Endothelial cell of umbilical vein (primary cell): ENCODE data around the gene WFIKKN2. TPM values are rescaled to one million over a fixed set of nuclear protein-coding genes. Genes with fewer than 3 reads are reported as not detected.

Experiments
- BruUV-seq: library from RNA; stranded (reverse); fragments of 400-500 nt; replicated peaks from 2 replicates; lab custom pipeline; 2021; lab: Mats Ljungman, UMichigan
- CTCF ChIA-PET: fragments of 300-600, 350-600 bp; sonication (Branson Sonifier 250); formaldehyde crosslinking; loops from one replicate; lab custom pipeline; 2021; ENCODE audit warnings: antibody characterized with exemption, inconsistent platforms; lab: Charles Lee
- POLR2A ChIA-PET: fragments of 300-600, 350-600 bp; sonication (Branson Sonifier 250); formaldehyde crosslinking; loops from one replicate; lab custom pipeline; 2021; ENCODE audit warnings: antibody characterized with exemption, inconsistent platforms; lab: Charles Lee
- DNase-seq: peaks from one replicate; pipeline ENCODE4 v3.0.0-alpha.2; 2011; ENCODE audit warnings: low read depth, low spot score
- FAIRE-seq: peaks from 2 replicates; lab custom pipeline; 2011; peaks lifted over from hg19 to GRCh38; lab: Jason Lieb, UNC
- H2AFZ ChIP-seq: 2 replicates; pipeline ENCODE4 v1.6.0; 2012; ENCODE audit warnings: low read depth, low read length, control low read depth, inconsistent platforms
- H3K27ac ChIP-seq: 2 replicates; pipeline ENCODE4 v1.5.1; 2011; ENCODE audit warnings: low read depth, mild to moderate bottlenecking, control low read depth, low read length, moderate library complexity; ENCODE audit not compliant: insufficient read depth
- H3K27me3 ChIP-seq, 2 experiments: 2 replicates each; pipeline versions ENCODE4 v1.6.0 to v1.6.1; 2011; ENCODE audit warnings: low read length in 2 of 2, mixed read lengths in 1 of 2; ENCODE audit not compliant: control insufficient read depth in 2 of 2, insufficient read depth in 2 of 2
- H3K36me3 ChIP-seq, 2 experiments: 2 replicates in 1 of 2; 3 replicates in 1 of 2; pipeline ENCODE4 v1.5.1; 2011; ENCODE audit warnings: low read length in 2 of 2, mild to moderate bottlenecking in 1 of 2, moderate library complexity in 1 of 2; ENCODE audit not compliant: control insufficient read depth in 2 of 2, insufficient read depth in 2 of 2; ENCODE audit errors: extremely low read depth in 1 of 2
- H3K4me1 ChIP-seq: 3 replicates; pipeline ENCODE4 v1.5.1; 2011; ENCODE audit warnings: mild to moderate bottlenecking, low read length; ENCODE audit not compliant: control insufficient read depth, insufficient read depth; ENCODE audit errors: extremely low read depth
- H3K4me2 ChIP-seq: 2 replicates; pipeline ENCODE4 v1.6.1; 2011; ENCODE audit warnings: low read length, control low read depth, mixed read lengths; ENCODE audit not compliant: insufficient read depth
- H3K4me3 ChIP-seq, 3 experiments: fragments of 200-600 bp in 1 of 3; sonication (generic), shearing (Covaris generic) in 1 of 3; replicated peaks in 1 of 3; 2 replicates each; pipeline ENCODE4 v1.5.1; 2011 to 2016; ENCODE audit warnings: control low read depth in 3 of 3, low read length in 3 of 3, mild to moderate bottlenecking in 2 of 3, inconsistent platforms in 1 of 3, low read depth in 1 of 3, moderate library complexity in 1 of 3; ENCODE audit not compliant: insufficient read depth in 1 of 3
- H3K79me2 ChIP-seq: 2 replicates; pipeline ENCODE4 v1.6.0; 2012; ENCODE audit warnings: low read length, inconsistent platforms; ENCODE audit not compliant: control insufficient read depth, insufficient read depth
- H3K9ac ChIP-seq: replicated peaks from 2 replicates; pipeline ENCODE3; 2011; ENCODE audit warnings: low read length, control low read depth; ENCODE audit not compliant: insufficient read depth; ENCODE audit errors: extremely low read depth
- H3K9me1 ChIP-seq: replicated peaks from 3 replicates; pipeline ENCODE4 v1.6.0; 2011; ENCODE audit warnings: mild to moderate bottlenecking, low read length; ENCODE audit not compliant: control insufficient read depth, insufficient read depth; ENCODE audit errors: extremely low read depth
- H3K9me3 ChIP-seq: replicated peaks from 2 replicates; pipeline ENCODE4 v1.5.1; 2012; ENCODE audit warnings: low read length, inconsistent platforms; ENCODE audit not compliant: control insufficient read depth, insufficient read depth
- H4K20me1 ChIP-seq: replicated peaks from 2 replicates; pipeline ENCODE3; 2011; ENCODE audit warnings: mild to moderate bottlenecking, low read length; ENCODE audit not compliant: control insufficient read depth, insufficient read depth; ENCODE audit errors: extremely low read depth
- EZH2 ChIP-seq: IDR thresholded peaks from 2 replicates; pipeline ENCODE4 v1.6.1; 2012; ENCODE audit warnings: borderline replicate concordance, low read depth, mild to moderate bottlenecking, moderate library complexity, low read length, inconsistent platforms; ENCODE audit not compliant: severe bottlenecking
- FOS ChIP-seq: IDR thresholded peaks from 2 replicates; pipeline ENCODE4 v1.6.1; 2011; ENCODE audit warnings: mild to moderate bottlenecking, low read length, moderate library complexity, borderline replicate concordance; ENCODE audit not compliant: insufficient read depth
- GATA2 ChIP-seq: IDR thresholded peaks from 2 replicates; pipeline ENCODE4 v1.7.0; 2011; ENCODE audit warnings: low read depth, mild to moderate bottlenecking, moderate library complexity, mixed read lengths, low read length; ENCODE audit not compliant: insufficient read length, insufficient read depth
- JUN ChIP-seq: IDR thresholded peaks from 2 replicates; pipeline ENCODE4 v1.6.1; 2011; ENCODE audit warnings: borderline replicate concordance, low read depth; ENCODE audit not compliant: insufficient read length, insufficient read depth
- MAX ChIP-seq: IDR thresholded peaks from 2 replicates; pipeline ENCODE4 v1.6.1; 2011; ENCODE audit not compliant: insufficient read depth, insufficient read length
- MYC ChIP-seq: IDR thresholded peaks from one replicate; pipeline ENCODE4 v1.6.1; 2011; ENCODE audit warnings: mild to moderate bottlenecking, low read depth, low read length
- POLR2A ChIP-seq: IDR thresholded peaks from 2 replicates; pipeline ENCODE4 v1.6.1; 2012; ENCODE audit warnings: low read depth, mild to moderate bottlenecking, control low read depth, low read length
- POLR2AphosphoS5 ChIP-seq: IDR thresholded peaks from 2 replicates; pipeline ENCODE4 v1.6.1; 2012; ENCODE audit warnings: low read depth, mild to moderate bottlenecking, control low read depth, low read length, moderate library complexity; ENCODE audit not compliant: insufficient read depth
- dilution Hi-C: fragments of 300-500 bp; cut with MboI; formaldehyde crosslinking; loops from one replicate; pipeline ENCODE4 v1.15.0; 2019; ENCODE audit warnings: low sequenced_read_pairs; ENCODE audit not compliant: extremely low pct_ligation_motif_present
- intact Hi-C: fragments of 100-400 bp; cut with micrococcal nuclease; formaldehyde crosslinking; loops from one replicate; pipeline ENCODE4 v1.10.0; 2022
- polyA plus RNA-seq, 4 experiments: library from polyadenylated mRNA; depleted of rRNA in 3 of 4; stranded (reverse) in 3 of 4; unstranded in 1 of 4; fragments of >200 nt; gene quantifications; 2 replicates each; pipeline versions ENCODE4 v1.2.1 to v1.2.3, GENCODE V29; 2011 to 2012; ENCODE audit warnings: missing spikeins in 1 of 4
- total RNA-seq: library from RNA; stranded (reverse); gene quantifications from 2 replicates; pipeline ENCODE4 v1.2.3, GENCODE V29; 2021
- TF ChIP-seq, protein P1 (sequence below), 2 donors: IDR thresholded peaks; 1 replicate in 1 of 2; 2 replicates in 1 of 2; pipeline ENCODE4 v1.5.1; 2011; ENCODE audit warnings: low read length in 2 of 2, mild to moderate bottlenecking in 2 of 2, moderate library complexity in 2 of 2, control low read depth in 1 of 2, inconsistent platforms in 1 of 2, low read depth in 1 of 2; ENCODE audit not compliant: insufficient read depth in 1 of 2; ENCODE audit errors: extremely low read depth in 1 of 2

The WFIKKN2 gene
- total and polyA plus RNA-seq, 2 donors (not counting 3 experiments of a cell fraction or from before 2014, with no cell fraction given): 0.03 TPM; not detected in 1

DNA sequence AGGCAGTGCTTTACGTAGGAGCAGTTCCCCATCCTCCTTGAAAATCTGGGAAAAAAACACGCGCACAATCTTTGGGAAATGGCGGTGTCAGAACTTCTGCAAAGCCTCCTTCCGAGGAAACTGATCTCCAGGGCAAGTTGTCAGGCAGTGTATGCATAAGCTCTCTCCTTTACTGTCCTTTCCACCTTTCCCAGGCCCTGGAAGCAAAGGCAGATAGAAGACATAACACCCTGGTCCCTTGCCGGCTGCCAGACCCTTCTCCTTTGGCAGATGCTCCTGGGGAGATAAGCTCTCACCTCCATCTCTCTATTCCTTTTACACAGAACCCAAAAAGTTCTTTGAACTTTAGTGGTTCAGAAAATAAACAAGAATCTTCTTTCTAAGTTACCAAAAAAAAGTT lies 18.4 kb downstream of the WFIKKN2 start:
- no TSS peak for BruUV-seq
- ChIA-PET POLR2A (interaction anchor here (6.1 kb wide), 1 partner anchor 12 kb away, joined by 67 read pairs; the partner anchor contains the start of gene TOB1), CTCF (interaction anchor here (0.8 to 7.6 kb wide), 8 partner anchors 10 to 299 kb away, joined by 3 to 343 read pairs (median 24); partner anchors contain the start of genes NME1 and TOB1)
- Histone ChIP-seq H3K36me3 (no peaks in the 10 kb centered on the region), H4K20me1 (no peaks in the 10 kb centered on the region), H3K9me1 (no peaks in the 10 kb centered on the region), H3K4me1 (peaks cover 10% of the 10 kb centered on the region), H3K27ac (no peak overlapping the region), H3K9me3 (no peaks in the 10 kb centered on the region), H2AFZ (no peak overlapping the region), H3K4me3 (no peak overlapping the region), H3K4me2 (no peak overlapping the region), H3K9ac (no peak overlapping the region), H3K27me3 (peaks cover 7 to 16% of the 10 kb centered on the region in 2 experiments), H3K79me2 (no peaks in the 10 kb centered on the region)
- TF ChIP-seq EZH2 (no peak), MYC (no peak), MAX (no peak), GATA2 (no peak), JUN (no peak), POLR2A (no peak), POLR2AphosphoS5 (no peak), FOS (no peak)
- TF ChIP-seq, protein P1, sequence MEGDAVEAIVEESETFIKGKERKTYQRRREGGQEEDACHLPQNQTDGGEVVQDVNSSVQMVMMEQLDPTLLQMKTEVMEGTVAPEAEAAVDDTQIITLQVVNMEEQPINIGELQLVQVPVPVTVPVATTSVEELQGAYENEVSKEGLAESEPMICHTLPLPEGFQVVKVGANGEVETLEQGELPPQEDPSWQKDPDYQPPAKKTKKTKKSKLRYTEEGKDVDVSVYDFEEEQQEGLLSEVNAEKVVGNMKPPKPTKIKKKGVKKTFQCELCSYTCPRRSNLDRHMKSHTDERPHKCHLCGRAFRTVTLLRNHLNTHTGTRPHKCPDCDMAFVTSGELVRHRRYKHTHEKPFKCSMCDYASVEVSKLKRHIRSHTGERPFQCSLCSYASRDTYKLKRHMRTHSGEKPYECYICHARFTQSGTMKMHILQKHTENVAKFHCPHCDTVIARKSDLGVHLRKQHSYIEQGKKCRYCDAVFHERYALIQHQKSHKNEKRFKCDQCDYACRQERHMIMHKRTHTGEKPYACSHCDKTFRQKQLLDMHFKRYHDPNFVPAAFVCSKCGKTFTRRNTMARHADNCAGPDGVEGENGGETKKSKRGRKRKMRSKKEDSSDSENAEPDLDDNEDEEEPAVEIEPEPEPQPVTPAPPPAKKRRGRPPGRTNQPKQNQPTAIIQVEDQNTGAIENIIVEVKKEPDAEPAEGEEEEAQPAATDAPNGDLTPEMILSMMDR (IDR thresholded peaks at IDR 0.05; ENCODE audit: extremely low read depth in 1 of 2, insufficient read depth in 1 of 2, low read depth in 1 of 2, low read length in 2 of 2): no peak
- DNase-seq (no peak), FAIRE-seq (no peak)
- dilution Hi-C loops (no loop called here), intact Hi-C loops (loop anchor here (5.0 kb wide), 1 partner anchor 299 kb away; the partner anchor contains the start of gene NME1)
